Heart right ventricle (tissue), 16 donors: ENCODE results near the gene CENPK. TPM values are rescaled to one million over a fixed set of nuclear protein-coding genes. Genes with fewer than 3 reads are reported as not detected.
"Not testable (repeated sequence)": the region's sequence is repeated elsewhere in the genome, so short reads cannot be mapped to it uniquely, and the experiment has no call there.

ENCODE experiments used
- ATAC-seq, 8 donors: fragments of 200-7000 bp; cut with Tn5 transposase; one replicate each; pipeline ENCODE4 v1.9.1; 2020; ENCODE audit warnings: mild to moderate bottlenecking in 8 of 8, moderate library complexity in 8 of 8, moderate number of reproducible peaks in 1 of 8
- DNase-seq, 2 donors: peaks; one replicate each; pipeline ENCODE4 v3.0.0-alpha.2; 2020
- H3K27ac ChIP-seq, 10 donors: fragments of 200-600 bp; sonication (generic) in 2 of 10; one replicate each; pipeline versions ENCODE4 v1.5.0 to v1.8.0; 2020 to 2022; ENCODE audit warnings: mild to moderate bottlenecking in 3 of 10
- H3K27me3 ChIP-seq, 7 donors: fragments of 200-600 bp; one replicate each; pipeline ENCODE4 v1.8.0; 2021 to 2022; ENCODE audit warnings: mild to moderate bottlenecking in 2 of 7
- H3K36me3 ChIP-seq, 9 donors: fragments of 200-600 bp; sonication (generic) in 1 of 9; one replicate each; pipeline versions ENCODE4 v1.5.0 to v1.8.0; 2020 to 2022; ENCODE audit warnings: mild to moderate bottlenecking in 2 of 9
- H3K4me1 ChIP-seq, 9 donors: fragments of 200-600 bp; sonication (generic) in 1 of 9; one replicate each; pipeline versions ENCODE4 v1.5.0 to v1.8.0; 2020 to 2022; ENCODE audit warnings: mild to moderate bottlenecking in 4 of 9
- H3K4me3 ChIP-seq, 10 donors: fragments of 200-600 bp; sonication (generic) in 2 of 10; one replicate each; pipeline versions ENCODE4 v1.5.0 to v1.8.0; 2020 to 2022; ENCODE audit warnings: mild to moderate bottlenecking in 7 of 10, moderate library complexity in 2 of 10
- H3K9me3 ChIP-seq, 11 donors: fragments of 200-600 bp in 10 of 11; sonication (generic) in 2 of 11; one replicate each; pipeline versions ENCODE4 v1.5.0 to v1.8.0; 2013 to 2022; ENCODE audit warnings: mild to moderate bottlenecking in 2 of 11, control low read depth in 1 of 11, moderate library complexity in 1 of 11
- WGBS, 2 donors: extraction: QIAGEN DNeasy Blood & Tissue Kit; methylation state at CpG; one replicate each; pipeline ENCODE4 v1.1.7; 2013; ENCODE audit warnings: inconsistent platforms in 1 of 2; 5-methylcytosine and 5-hydroxymethylcytosine counted together
- intact Hi-C, 10 donors: fragments of 100-400 bp; cut with DNase I; formaldehyde crosslinking; loops; one replicate each; pipeline versions ENCODE4 v1.11.1 to v1.14.2; 2022
- polyA plus RNA-seq, 2 donors: library from polyadenylated mRNA; stranded (reverse); fragments of 200-250 nt; gene quantifications; one replicate each; pipeline ENCODE4 v1.2.3, GENCODE V29; 2013
- total RNA-seq, 10 donors: library from RNA; stranded (reverse); fragmentation: NEBNext Ultra II Directional in 3 of 10; extraction: Animal tissue kit (Norgen Biotek cat#: 25700) in 3 of 10; gene quantifications; one replicate each; pipeline versions ENCODE4 v1.2.1 to v1.2.4, GENCODE V29; 2021 to 2023
- TF ChIP-seq, protein P1 (sequence below), 9 donors: fragments of 200-600 bp; sonication (generic) in 2 of 9; IDR thresholded peaks; one replicate each; pipeline versions ENCODE4 v1.5.0 to v1.8.0; 2021 to 2022; ENCODE audit warnings: antibody characterized with exemption in 9 of 9, mild to moderate bottlenecking in 5 of 9, moderate library complexity in 1 of 9
- donor health status: Arrhythmogenic right ventricular cardiomyopathy.
- donor health status: ischemic (EF 13 %, LVEDD 7.1; RV severe dilation, severe dysfunction).
- donor health status: healthy with polysubstance abuse.
- donor health status: DM: no; HTN: yes; CAD: no.
- donor health status: DM: no; HTN: no; CAD: no.
- donor health status: ischemic (EF 25% LVEDD 6.9; RV normal size, moderate dysfunction).
- donor health status: ischemic (EF 25% LVEDD 5.7; RV mildly dilated, moderate dysfunction).
- donor health status: healthy.
- donor health status: DM: yes; HTN: yes; CAD: no.
- donor health status: Ischemic cardiomyopathy.
- donor health status: ischemic (EF 35%, LVEDD 5.7; RV mildly dilated, moderate dysfunction).
- donor health status: nonischemic (EF 11% LVEDD 7.7; RV severe dilation, severe dysfunction).
- donor health status: DM: yes; HTN: yes; CAD: no.
- donor health status: PGD.
- donor health status: ischemic (EF 29% LVEDD 5.4; RV normal size, mild dysfunction).
- donor health status: nonischemic (EF 23%, LVEDD 6.1; RV moderate dilation, normal function).

The CENPK gene
- total and polyA plus RNA-seq, 12 donors: 0.19 to 3.5 (median 0.68) TPM

DNA sequence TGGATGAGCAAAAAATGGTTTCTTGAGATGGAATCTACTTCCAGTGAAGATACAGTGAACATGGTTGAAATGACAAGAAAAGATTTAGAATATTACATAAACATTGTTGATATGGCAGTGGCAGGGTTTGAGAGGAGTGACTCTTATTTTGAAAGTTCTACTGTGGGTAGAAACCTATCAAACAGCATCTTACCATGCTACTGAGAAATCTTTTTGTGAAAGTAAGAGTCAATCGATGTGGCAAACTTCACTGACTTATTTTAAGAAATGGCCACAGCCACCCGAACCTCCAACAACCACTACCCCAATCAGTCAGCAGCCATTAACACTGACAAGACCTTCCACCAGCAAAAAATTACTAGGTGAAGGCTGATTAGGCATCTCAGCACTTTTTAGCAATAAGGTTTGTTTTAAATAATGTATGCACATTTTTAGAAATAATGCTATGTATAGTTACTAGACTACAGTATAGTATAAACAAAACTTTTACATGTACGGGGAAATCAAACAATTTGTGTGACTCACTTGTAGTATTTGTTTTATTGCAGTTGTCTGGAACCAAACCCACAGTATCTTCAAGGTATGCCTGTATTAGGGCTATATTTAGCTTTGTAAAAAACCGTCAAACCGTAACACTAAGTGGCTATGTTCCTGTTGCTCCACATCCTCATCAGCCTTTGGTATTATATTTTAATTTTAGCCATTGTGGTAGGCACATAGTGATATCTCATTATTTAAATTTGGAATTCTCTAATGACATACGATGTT is 50.6 kb downstream of the CENPK start:
- WGBS, 2 donors: 64 to 68% methylated on average over 6 of the region's 6 CpGs
- DNase-seq: no peak
- TF ChIP-seq, protein P1, sequence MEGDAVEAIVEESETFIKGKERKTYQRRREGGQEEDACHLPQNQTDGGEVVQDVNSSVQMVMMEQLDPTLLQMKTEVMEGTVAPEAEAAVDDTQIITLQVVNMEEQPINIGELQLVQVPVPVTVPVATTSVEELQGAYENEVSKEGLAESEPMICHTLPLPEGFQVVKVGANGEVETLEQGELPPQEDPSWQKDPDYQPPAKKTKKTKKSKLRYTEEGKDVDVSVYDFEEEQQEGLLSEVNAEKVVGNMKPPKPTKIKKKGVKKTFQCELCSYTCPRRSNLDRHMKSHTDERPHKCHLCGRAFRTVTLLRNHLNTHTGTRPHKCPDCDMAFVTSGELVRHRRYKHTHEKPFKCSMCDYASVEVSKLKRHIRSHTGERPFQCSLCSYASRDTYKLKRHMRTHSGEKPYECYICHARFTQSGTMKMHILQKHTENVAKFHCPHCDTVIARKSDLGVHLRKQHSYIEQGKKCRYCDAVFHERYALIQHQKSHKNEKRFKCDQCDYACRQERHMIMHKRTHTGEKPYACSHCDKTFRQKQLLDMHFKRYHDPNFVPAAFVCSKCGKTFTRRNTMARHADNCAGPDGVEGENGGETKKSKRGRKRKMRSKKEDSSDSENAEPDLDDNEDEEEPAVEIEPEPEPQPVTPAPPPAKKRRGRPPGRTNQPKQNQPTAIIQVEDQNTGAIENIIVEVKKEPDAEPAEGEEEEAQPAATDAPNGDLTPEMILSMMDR (IDR thresholded peaks at IDR 0.05): no peak

DNA sequence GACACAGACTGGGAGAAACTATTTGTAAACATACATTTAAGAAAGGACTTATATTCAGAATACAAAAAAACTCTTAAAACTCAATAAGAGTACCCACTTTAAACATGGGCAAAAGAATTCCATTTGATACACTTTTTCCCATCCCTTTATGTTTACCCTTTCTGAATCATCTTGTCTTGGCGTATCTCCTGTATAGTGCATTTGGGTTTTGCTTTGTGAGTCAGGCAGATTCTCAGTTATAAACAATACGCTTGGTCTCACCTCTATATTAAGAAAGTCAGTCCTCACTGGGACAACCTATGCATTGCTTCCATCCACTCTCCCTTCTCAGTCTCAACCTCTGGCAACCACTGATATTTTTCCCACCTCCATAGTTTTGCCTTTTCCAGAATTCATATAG is 54.0 kb downstream of the CENPK start:
- Histone ChIP-seq H3K27me3 (no peaks in the 10 kb centered on the region), H3K36me3 (no peaks in the 10 kb centered on the region), H3K27ac (no peak overlapping the region), H3K4me3 (no peak overlapping the region), H3K9me3 (no peaks in the 10 kb centered on the region), H3K4me1 (no peaks in the 10 kb centered on the region)
- intact Hi-C loops: no loop called here
- TF ChIP-seq, protein P1 (IDR thresholded peaks at IDR 0.05): no peak
- ATAC-seq (no peak), DNase-seq (no peak)
- 96 to 97% methylated on average over 2 of the region's 2 CpGs for WGBS, 2 donors

More for the DNA sequence above, 50.6 kb downstream of the CENPK start:
- no peak for ATAC-seq
- Histone ChIP-seq H3K4me1 (no peaks in the 10 kb centered on the region), H3K36me3 (no peaks in the 10 kb centered on the region), H3K9me3 (no peaks in the 10 kb centered on the region), H3K27me3 (no peaks in the 10 kb centered on the region), H3K27ac (no peak overlapping the region), H3K4me3 (no peak overlapping the region)
- intact Hi-C loops: no loop called here

DNA sequence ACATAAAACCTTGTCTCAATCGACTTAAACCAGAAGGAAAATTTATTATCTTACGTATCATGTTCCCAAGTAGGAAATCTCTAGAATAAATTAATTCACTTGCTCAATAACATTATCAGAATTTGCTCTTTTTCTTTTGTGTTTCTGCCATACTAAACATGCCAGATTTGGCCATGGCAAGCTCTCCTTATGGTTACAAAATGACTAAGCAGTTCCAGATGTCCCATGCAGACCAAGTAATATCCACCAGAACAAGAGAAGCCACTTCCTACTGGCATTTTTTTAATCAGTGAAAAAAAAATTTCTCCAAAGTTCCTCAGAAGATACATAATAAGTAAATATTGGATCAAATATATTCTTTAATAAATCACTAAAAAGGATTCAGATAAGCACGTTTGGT is 56.0 kb downstream of the CENPK start:
- no peaks in the 10 kb centered on the region for H3K36me3 ChIP-seq
- no peaks in the 10 kb centered on the region for H3K4me1 ChIP-seq
- H3K27ac ChIP-seq: no peak overlapping the region
- intact Hi-C loops: no loop called here
- TF ChIP-seq, protein P1 (IDR thresholded peaks at IDR 0.05): no peak
- H3K9me3 ChIP-seq: no peaks in the 10 kb centered on the region
- WGBS, 2 donors: 81 to 89% methylated on average over 3 of the region's 3 CpGs
- ATAC-seq (no peak), DNase-seq (no peak)
- H3K4me3 ChIP-seq: no peak overlapping the region
- H3K27me3 ChIP-seq: no peaks in the 10 kb centered on the region

DNA sequence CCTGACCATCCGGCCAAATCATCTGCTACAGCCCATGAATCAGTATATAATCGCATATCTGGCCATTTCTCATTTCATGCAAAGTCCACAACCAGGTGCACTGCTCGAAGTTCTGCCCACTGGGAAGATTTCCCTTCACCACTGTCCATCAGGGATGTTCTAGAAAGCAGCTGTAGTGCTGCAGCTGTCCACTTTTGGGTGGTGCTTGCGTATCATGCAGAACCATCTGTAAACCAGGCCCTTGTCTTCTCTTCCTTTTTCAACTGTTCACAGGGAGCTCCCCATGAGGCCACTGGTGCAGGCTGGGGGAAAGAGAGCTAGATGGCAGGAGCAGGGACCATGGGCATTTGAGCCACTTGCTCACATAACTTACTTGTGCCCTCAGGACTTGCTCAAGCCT is 73.8 kb downstream of the CENPK start:
- Histone ChIP-seq H3K36me3 (no peaks in the 10 kb centered on the region), H3K27ac (no peak overlapping the region), H3K4me1 (no peaks in the 10 kb centered on the region), H3K4me3 (no peak overlapping the region), H3K9me3 (no peaks in the 10 kb centered on the region), H3K27me3 (no peaks in the 10 kb centered on the region)
- 96 to 97% methylated on average over 4 of the region's 4 CpGs for WGBS, 2 donors
- TF ChIP-seq, protein P1 (IDR thresholded peaks at IDR 0.05): no peak
- intact Hi-C loops: loop anchor here in 9 of 10 donors (5.0 to 10.0 kb wide), 7 partner anchors 274 to 854 kb away; no protein-coding TSS in a partner anchor
- ATAC-seq (no peak), DNase-seq (no peak)

DNA sequence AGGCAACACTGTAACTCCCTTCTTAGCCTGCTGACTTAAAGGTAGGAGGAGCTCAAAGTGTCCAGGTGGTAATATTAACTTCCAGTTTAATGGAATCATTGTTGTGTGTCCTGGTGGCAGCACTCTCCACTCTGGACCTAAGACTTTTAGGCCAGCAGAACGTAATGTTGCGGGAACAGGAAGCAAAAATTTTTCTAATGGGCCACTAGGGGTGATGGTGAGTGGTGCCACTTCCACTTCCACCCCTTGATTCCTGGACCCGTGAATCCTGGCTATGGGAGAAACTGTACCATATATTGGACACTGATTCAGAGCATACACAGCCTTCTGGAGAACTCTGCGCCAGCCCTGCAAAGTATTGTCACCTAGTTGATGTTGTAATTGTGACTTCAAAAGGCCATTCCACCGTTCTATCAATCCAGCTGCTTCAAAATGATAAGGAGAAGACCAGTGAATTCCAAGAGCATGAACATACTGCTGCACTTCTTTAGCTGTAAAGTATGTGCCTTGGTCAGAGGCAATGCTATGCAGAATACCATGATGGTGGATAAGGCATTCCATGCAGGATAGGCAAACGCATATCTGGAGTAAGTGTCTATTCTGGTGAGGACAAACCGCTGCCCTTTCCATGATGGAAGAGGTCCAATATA is 74.8 kb downstream of the CENPK start:
- ATAC-seq, H3K27ac ChIP-seq, H3K4me3 ChIP-seq, DNase-seq, H3K27me3 ChIP-seq, H3K36me3 ChIP-seq, H3K9me3 ChIP-seq, H3K4me1 ChIP-seq: not testable (repeated sequence)
- intact Hi-C loops: loop anchor here in 9 of 10 donors (5.0 to 10.0 kb wide), 7 partner anchors 273 to 853 kb away; no protein-coding TSS in a partner anchor
- WGBS, 2 donors: 77 to 79% methylated on average over 7 of the region's 7 CpGs

DNA sequence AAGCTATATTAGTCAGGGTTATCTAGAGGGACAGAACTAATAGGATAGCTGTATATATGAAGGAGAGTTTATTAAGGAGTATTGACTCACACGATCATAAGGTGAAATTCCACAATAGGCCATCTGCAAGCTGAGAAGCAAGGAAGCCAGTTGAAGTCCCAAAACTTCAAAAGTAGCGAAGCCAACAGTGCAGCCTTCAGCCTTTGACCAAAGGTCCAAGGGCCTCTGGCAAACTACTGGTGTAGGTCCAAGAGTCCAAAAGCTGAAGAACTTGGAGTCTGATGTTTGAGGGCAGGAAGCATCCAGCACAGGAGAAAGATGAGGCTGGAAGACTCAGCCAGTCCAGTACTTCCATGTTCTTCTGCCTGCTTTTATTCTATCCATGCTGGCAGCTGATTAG is 76.2 kb downstream of the CENPK start:
- not testable (repeated sequence) for H3K4me3 ChIP-seq, H3K27ac ChIP-seq, DNase-seq, ATAC-seq, H3K4me1 ChIP-seq, H3K27me3 ChIP-seq, H3K36me3 ChIP-seq, H3K9me3 ChIP-seq
- WGBS, 2 donors: 96 to 98% methylated on average over 2 of the region's 2 CpGs
- intact Hi-C loops: loop anchor here in 9 of 10 donors (5.0 to 10.0 kb wide), 7 partner anchors 272 to 852 kb away; no protein-coding TSS in a partner anchor
